ENCODE measurements around the gene HOXC11.

HOXC11 gene

DNA sequence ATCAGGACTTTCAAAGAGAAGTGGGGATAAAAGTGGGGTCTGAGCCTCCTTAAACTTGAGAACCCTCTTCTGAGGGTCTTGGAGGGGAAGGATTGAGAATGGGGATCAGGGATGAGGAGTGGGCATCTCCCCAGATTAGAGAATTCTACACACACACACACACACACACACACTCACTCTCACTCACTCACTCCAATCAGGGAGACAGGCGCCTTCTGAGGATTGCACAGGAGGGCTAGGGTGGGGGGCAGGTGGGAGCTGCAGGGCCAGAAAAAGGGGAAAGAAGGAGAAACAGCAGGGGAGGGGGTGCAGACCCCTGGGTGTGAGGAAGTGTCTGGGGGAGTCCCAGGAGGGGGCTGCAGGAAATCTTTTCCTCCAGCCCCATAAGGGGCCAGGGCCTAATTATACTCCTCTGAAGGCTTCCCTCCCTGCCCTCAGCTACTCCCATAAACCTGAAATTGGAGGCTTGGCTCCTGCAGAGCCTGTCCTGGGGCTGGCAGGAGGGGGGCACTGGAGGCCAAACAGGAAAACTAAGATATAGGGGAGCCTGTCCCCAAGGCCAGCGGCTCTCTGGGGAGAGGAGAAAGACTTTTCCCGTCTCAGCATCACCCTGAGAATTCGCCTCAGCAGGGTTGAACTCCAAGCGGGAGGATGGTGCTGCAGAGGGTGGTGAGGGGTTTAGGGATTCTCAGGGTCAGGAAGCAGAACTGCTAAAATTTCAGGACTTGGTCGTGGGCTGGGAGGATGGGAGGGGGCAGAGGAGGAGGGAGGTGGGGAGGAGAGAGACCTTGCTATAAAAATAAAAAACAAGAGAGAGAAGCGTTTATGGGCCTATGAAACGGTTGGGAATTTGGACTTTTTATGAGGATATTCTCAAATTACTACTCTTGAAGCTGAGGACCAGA, 28.6 kb downstream of the HOXC11 start:
- DNase-seq, result no peak

GRCh38 chr12:54002278-54002914, 29.5 kb downstream of the HOXC11 start:
- DNase-seq, result no peak

DNA sequence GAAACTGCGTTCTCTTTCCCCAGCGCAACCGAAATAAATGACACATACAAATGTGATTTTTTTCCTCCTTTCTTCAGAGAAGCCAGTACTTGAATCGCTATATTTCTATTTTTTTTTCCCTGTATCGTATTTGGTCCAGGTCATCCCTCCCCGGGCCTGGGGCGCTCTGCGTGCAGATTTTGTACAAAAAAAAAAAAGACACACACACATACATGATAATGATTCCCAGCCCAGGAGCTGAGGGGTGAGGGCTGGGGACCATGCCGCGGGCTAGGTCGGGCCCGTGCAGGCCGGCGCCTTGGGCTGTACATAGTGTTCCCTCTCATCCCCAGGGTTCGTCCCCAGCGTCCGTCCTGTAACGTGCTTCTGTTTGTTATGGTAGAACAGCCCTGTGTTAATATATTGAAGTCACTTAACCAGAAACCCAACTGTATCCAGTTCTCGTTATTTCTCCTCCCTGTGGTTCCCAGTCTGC, 30.0 kb downstream of the HOXC11 start:
- no peak for DNase-seq

DNA sequence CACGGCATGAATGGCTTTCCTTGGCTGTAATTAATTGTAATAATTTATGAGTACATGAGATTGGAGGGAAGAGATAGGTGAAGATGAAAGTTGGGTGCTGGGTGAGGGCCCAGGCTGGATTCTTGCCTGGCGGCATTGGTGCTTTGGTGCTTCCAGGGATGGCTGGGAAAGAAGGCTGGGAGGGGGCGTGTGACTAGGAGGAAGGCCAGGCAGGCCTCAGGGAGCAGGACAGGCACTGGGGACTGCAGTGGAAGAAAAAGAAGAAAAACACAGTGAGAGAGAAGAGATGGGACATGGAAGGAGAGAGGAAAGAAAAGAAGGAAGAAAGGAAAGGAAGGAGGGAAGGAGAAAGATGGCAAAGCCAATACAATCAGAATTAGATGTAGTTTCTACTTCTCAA, 30.7 kb downstream of the HOXC11 start:
- no peak for DNase-seq

- no peak for DNase-seq
Observed at GRCh38 chr12:54004063-54004840, 31.3 kb downstream of the HOXC11 start.

DNA sequence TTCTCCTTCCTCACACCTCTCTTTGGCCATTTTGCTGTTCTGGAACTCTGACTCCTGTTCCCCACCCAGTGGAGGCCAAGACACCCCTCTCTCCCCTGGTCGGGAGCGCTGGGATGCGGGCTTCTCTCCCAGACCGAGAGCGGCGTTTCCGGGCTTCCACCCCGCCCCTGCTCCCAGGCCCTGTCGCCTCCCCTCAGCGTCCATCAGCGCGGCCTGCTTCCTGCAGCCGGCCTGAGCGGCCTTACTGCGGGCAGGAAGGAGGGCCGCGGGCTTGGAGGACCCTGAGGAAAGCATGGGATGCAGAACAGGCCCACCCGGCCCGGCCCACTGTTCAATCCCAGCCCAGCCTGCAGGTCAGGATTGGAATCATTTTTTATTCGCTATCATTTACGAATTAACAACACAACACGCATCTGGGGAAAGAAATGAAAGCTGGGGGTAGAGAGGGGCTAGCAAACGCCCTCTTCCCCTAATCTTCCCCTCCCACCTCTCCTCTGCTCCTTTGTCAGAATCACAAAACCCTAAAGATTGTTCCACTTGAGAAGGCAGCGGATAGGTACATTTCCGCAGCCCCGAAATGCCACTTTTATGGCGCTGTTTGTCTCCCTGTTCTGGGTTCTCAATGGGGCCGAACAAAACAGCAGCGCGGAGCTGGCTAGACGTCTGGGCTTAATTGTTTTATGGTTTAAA, 32.1 kb downstream of the HOXC11 start:
- DNase-seq, result no peak

DNA sequence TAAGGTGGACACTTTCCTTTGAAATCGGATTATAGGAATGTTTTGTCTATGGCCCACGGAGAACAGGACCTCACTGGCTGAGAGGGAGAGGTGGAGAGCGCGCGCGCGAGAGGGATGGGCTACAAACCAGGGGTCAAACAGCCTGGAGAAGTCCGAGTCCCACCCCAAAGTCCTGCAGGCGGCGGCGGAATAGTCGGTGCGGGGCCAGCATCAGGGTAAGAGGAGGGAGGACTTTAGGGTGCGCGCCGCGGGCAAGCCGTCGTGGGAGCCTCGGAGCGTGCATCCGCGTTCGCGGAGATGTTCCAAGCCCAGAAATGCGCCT, 32.6 kb downstream of the HOXC11 start:
- no peak for DNase-seq

DNA sequence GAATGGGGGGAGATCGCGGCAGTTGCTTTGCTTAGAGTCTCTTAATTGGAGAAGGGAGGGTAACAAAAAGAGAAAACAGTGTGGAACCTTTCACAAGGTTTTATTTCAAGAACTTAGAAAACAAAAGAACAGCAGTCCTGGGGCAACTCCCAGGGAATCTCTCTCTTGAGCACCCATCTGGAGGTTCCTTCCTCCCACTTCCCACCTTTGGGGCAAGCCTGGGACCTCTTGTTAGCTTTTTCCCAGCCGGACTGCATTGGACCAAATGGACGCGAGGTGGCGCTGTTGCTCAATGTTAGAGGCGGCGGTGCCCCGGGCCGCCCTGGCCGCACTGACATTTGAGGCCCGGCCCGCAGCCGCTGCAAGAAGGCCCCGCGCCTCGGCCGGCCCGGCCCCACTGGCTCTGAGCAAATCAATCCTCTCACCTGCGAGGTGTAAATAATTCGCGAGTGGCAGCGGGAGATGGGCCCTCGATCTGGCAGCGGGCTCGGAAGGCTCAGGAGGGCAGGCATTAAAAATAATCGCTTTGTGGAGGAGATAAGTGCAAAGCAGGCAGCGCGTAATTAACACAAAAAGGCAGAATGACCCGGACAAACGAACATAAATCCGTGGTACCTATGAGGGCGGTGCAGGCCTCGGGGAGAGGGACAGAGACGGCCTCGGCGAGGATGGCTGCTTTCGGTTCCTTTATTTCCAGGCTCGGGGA, 33.1 kb downstream of the HOXC11 start:
- DNase-seq, result peak; percentile 86

DNA sequence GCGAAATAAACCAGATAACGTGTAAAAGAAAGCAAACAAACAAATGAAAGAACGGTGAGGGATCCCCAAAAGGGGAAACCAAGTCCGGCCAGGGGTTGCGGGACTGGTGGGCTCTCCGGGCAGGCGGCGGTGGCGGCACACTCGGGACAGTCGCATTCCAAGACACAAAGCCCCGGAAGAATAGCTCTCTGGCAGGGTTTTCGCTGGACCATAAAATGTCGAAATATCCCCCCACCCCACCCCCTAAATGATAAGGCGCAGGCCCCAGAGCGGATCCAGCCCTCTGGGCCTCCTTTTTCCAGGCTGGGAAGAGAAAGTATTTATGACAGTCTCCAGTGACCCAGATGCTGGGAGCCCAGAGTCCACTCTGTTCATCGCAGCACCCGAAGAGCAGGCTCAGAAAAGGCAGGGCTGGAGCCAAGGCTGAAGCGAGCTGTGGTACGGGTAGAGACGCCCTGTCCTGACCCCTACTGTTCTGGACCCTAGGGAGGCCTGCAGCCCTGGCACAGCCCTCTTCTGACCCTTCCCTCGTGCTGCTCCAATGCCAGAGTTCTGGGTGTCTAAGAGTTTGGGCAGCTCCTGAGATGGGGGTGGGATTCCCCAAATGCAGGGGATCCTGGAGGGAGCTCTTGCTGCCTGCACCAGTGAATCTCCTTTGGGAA, 33.8 kb downstream of the HOXC11 start:
- no peak for DNase-seq

GRCh38 chr12:54007538-54008259, 34.8 kb downstream of the HOXC11 start:
- DNase-seq, result no peak

GRCh38 chr12:54008260-54008552, 35.3 kb downstream of the HOXC11 start:
- DNase-seq, result no peak

- DNase-seq, result no peak
Observed at GRCh38 chr12:54009171-54010052, 36.5 kb downstream of the HOXC11 start.

- DNase-seq, result no peak
Observed at GRCh38 chr12:54010053-54010971, 37.4 kb downstream of the HOXC11 start.

DNA sequence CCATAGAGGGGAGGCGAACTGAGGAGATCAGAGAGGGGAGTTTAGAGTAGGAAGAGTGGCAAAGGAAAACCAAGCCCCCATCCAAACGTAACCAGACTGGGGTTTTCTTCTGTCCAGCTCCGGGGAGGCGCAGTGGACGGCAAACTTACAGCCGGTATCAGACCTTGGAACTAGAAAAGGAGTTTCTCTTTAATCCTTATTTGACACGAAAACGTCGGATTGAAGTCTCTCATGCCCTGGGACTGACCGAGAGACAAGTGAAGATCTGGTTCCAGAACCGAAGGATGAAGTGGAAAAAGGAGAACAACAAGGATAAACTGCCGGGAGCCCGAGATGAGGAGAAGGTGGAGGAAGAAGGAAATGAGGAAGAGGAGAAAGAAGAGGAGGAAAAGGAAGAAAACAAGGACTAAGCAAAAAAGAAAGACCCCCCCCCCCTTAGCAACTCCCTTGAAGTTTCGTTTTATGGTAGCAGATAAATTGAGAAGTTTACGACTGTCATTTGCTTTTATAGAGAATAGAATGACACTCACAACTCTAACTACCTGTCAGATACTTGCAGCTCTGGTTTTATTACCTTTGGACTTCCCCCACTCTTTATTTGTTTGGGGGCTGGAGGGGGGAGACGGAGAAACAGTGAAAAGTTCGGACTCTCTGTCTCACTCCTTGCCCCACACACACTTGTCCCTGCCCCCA, 38.2 kb downstream of the HOXC11 start:
- DNase-seq, result no peak

DNA sequence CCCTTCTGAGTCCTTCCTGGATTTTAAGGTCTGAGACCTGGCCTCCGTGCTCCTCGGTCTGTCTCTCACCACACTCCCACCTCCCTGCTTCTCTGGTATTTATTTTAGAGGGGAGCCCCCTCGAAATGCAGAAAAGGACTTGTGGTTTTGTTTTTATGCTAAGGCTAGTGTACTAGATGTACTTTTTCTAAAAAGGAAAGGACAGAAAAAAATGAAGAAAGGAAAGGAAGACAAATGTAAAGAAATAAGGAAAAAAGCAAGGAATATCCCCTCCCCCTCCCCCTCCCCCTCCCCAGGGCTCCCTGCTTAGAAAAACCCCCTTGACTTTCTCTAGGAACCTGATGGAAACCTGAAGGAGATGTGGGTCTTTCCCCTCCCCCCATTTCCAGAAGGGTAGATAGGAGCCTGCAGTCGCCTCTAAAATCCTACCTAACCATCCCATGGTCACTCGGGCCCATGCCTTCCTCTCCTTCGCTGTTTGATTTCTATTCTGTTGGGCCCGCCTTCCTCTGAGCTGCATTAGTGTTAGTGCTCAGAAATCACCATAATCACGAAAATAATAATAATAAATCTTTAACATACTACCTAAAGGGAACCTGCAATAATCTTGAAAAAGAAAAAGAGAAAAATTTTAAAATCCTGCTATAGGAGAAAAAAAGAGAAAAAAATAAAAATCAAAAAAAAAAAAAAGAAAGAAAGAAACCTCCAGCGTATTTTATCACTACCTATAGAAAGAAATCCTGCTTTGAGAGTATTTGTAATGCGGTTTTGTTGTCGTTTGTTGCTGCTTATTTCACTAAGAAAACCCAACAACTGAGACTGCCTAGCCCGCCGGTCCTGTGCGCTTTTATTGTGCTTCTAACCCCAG, 39.0 kb downstream of the HOXC11 start:
- no peak for DNase-seq

DNA sequence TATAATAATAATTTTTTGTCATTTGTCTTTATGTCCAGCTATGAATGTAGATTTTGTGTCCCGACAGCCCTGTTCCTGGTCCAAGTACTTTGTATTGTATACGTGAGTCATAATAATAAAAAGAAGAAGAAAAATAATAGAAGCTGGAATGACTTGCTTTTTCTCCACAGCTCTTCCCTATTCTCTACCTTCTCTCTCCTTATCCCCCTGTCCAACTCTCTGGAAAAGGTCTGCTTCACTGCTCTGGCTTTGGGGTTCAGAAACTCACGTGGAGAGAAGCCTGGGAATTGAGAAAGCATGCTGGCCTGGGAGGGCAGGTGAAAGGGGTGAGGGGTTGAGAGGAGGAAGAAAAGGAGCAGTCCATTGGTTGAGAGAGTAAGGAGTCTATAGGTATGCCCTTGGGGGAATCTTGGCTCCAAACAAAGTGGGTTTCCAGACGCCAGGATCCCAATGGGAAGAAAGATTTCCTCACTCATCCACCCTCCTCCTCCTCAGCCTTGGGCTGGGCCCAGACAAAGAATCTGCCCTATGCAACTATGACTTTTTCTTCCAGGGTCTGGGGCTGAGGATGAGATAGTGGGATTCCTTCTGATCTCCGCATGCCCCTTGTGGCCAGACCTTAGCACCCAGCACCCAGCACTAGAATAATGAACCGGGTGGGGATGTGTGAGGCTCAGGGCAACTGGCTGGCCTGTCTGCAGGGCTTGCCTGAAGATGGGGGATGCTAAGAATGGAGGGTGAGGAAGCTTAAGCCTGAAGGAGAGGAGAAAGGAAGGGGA, 39.9 kb downstream of the HOXC11 start:
- DNase-seq, result no peak
